ENCODE measurements around the gene PARD3. TPM values are rescaled to one million over a fixed set of nuclear protein-coding genes. Genes with fewer than 3 reads are reported as not detected.

PARD3 gene
- total RNA-seq, 1 donor from 2014 or later = 37.2 TPM

- H3K4me3 Mint-ChIP-seq (ENCODE audit: unreplicated experiment) = no peak overlapping the region
- H3K9me3 Mint-ChIP-seq (ENCODE audit: unreplicated experiment) = no peaks in the 10 kb centered on the region
- peaks cover 33% of the 10 kb centered on the region for H3K4me1 Mint-ChIP-seq (ENCODE audit: unreplicated experiment)
- H3K36me3 Mint-ChIP-seq (ENCODE audit: unreplicated experiment) = no peaks in the 10 kb centered on the region
- no peak for DNase-seq (ENCODE audit: extremely low spot score, unreplicated experiment)
- TF ChIP-seq CTCF (IDR thresholded peaks at IDR 0.05) = no peak
- H3K27ac Mint-ChIP-seq (ENCODE audit: unreplicated experiment) = no peak overlapping the region
- H3K27me3 Mint-ChIP-seq (ENCODE audit: unreplicated experiment) = no peaks in the 10 kb centered on the region
These were observed 626.9 kb downstream of the PARD3 start for GRCh38 chr10:34188221-34188620.

GRCh38 chr10:34187201-34187600, 627.9 kb downstream of the PARD3 start:
- Mint-ChIP-seq H3K4me3 (ENCODE audit: unreplicated experiment) (no peak overlapping the region), H3K36me3 (ENCODE audit: unreplicated experiment) (no peaks in the 10 kb centered on the region), H3K9me3 (ENCODE audit: unreplicated experiment) (no peaks in the 10 kb centered on the region), H3K27ac (ENCODE audit: unreplicated experiment) (no peak overlapping the region), H3K4me1 (ENCODE audit: unreplicated experiment) (peaks cover 34% of the 10 kb centered on the region), H3K27me3 (ENCODE audit: unreplicated experiment) (no peaks in the 10 kb centered on the region)
- no peak for TF ChIP-seq CTCF (IDR thresholded peaks at IDR 0.05)
- DNase-seq (ENCODE audit: extremely low spot score, unreplicated experiment) = no peak

GRCh38 chr10:34186745-34187144, 628.4 kb downstream of the PARD3 start:
- Mint-ChIP-seq H3K4me1 (ENCODE audit: unreplicated experiment) (peaks cover 39% of the 10 kb centered on the region), H3K27ac (ENCODE audit: unreplicated experiment) (no peak overlapping the region), H3K36me3 (ENCODE audit: unreplicated experiment) (no peaks in the 10 kb centered on the region), H3K4me3 (ENCODE audit: unreplicated experiment) (no peak overlapping the region), H3K27me3 (ENCODE audit: unreplicated experiment) (no peaks in the 10 kb centered on the region), H3K9me3 (ENCODE audit: unreplicated experiment) (no peaks in the 10 kb centered on the region)
- no peak for DNase-seq (ENCODE audit: extremely low spot score, unreplicated experiment)
- TF ChIP-seq CTCF (IDR thresholded peaks at IDR 0.05) = no peak

- H3K9me3 Mint-ChIP-seq (ENCODE audit: unreplicated experiment) = no peaks in the 10 kb centered on the region
- peaks cover 42% of the 10 kb centered on the region for H3K4me1 Mint-ChIP-seq (ENCODE audit: unreplicated experiment)
- no peaks in the 10 kb centered on the region for H3K27me3 Mint-ChIP-seq (ENCODE audit: unreplicated experiment)
These were observed 629.1 kb downstream of the PARD3 start for GRCh38 chr10:34185998-34186397.

GRCh38 chr10:34184939-34185386, 630.1 kb downstream of the PARD3 start:
- no peak for DNase-seq (ENCODE audit: extremely low spot score, unreplicated experiment)
- Mint-ChIP-seq H3K27ac (ENCODE audit: unreplicated experiment) (no peak overlapping the region), H3K36me3 (ENCODE audit: unreplicated experiment) (no peaks in the 10 kb centered on the region), H3K4me3 (ENCODE audit: unreplicated experiment) (no peak overlapping the region), H3K9me3 (ENCODE audit: unreplicated experiment) (no peaks in the 10 kb centered on the region), H3K27me3 (ENCODE audit: unreplicated experiment) (no peaks in the 10 kb centered on the region), H3K4me1 (ENCODE audit: unreplicated experiment) (peaks cover 38% of the 10 kb centered on the region)
- TF ChIP-seq CTCF (IDR thresholded peaks at IDR 0.05) = no peak

More at GRCh38 chr10:34185998-34186397, 629.1 kb downstream of the PARD3 start:
- no peak overlapping the region for H3K4me3 Mint-ChIP-seq (ENCODE audit: unreplicated experiment)
- DNase-seq (ENCODE audit: extremely low spot score, unreplicated experiment) = no peak
- H3K27ac Mint-ChIP-seq (ENCODE audit: unreplicated experiment) = no peak overlapping the region
- no peaks in the 10 kb centered on the region for H3K36me3 Mint-ChIP-seq (ENCODE audit: unreplicated experiment)
- no peak for TF ChIP-seq CTCF (IDR thresholded peaks at IDR 0.05)
